CD4-positive, alpha-beta memory T cell (primary cell): Measurements from ENCODE around the gene LZTFL1. TPM values are rescaled to one million over a fixed set of nuclear protein-coding genes. Genes with fewer than 3 reads are reported as not detected.

Source experiments
- CTCF ChIA-PET: fragments of 350-600 bp; sonication (Branson Sonifier 250); formaldehyde crosslinking; loops from one replicate; lab custom pipeline; 2021; ENCODE audit warnings: inconsistent platforms; ENCODE audit not compliant: partially characterized antibody; lab: Charles Lee
- POLR2A ChIA-PET: fragments of 350-600 bp; sonication (Branson Sonifier 250); formaldehyde crosslinking; loops from one replicate; lab custom pipeline; 2021; ENCODE audit not compliant: partially characterized antibody; lab: Charles Lee
- DNase-seq, 5 donors: peaks; one replicate each; pipeline versions ENCODE4 v3.0.0 to v3.0.0-alpha.2; 2020 to 2022; ENCODE audit warnings: mixed read lengths in 1 of 5
- H3K27ac ChIP-seq: one replicate; pipeline ENCODE4 v1.7.0; 2013; ENCODE audit warnings: low read depth, low read length
- H3K27me3 ChIP-seq: 2 replicates; pipeline ENCODE4 v1.7.0; 2013; ENCODE audit warnings: mild to moderate bottlenecking, low read length, moderate library complexity; ENCODE audit not compliant: insufficient read depth
- H3K36me3 ChIP-seq: 2 replicates; pipeline ENCODE4 v1.7.0; 2013; ENCODE audit warnings: mild to moderate bottlenecking, low read length, moderate library complexity; ENCODE audit not compliant: insufficient read depth
- H3K4me1 ChIP-seq: 2 replicates; pipeline ENCODE4 v1.7.0; 2013; ENCODE audit warnings: mild to moderate bottlenecking, low read length, moderate library complexity; ENCODE audit not compliant: insufficient read depth
- H3K4me3 ChIP-seq, 2 donors: one replicate each; pipeline ENCODE4 v1.7.0; 2013; ENCODE audit warnings: low read length in 2 of 2, mild to moderate bottlenecking in 1 of 2
- H3K9me3 ChIP-seq, 2 donors: one replicate each; pipeline ENCODE4 v1.7.0; 2013; ENCODE audit warnings: low read length in 2 of 2, control low read depth in 1 of 2; ENCODE audit not compliant: control insufficient read depth in 1 of 2
- H3K27ac Mint-ChIP-seq, 7 donors: one replicate each; pipeline ENCODE4 v1.8.0; 2020 to 2021; ENCODE audit warnings: mixed read lengths in 7 of 7, mild to moderate bottlenecking in 6 of 7, inconsistent platforms in 3 of 7, moderate library complexity in 3 of 7
- H3K27me3 Mint-ChIP-seq, 2 donors: one replicate each; pipeline ENCODE4 v1.8.0; 2020 to 2021; ENCODE audit warnings: mixed read lengths in 2 of 2
- H3K36me3 Mint-ChIP-seq, 2 donors: one replicate each; pipeline ENCODE4 v1.8.0; 2020 to 2021; ENCODE audit warnings: mixed read lengths in 2 of 2, inconsistent platforms in 1 of 2, mild to moderate bottlenecking in 1 of 2
- H3K4me1 Mint-ChIP-seq, 4 donors: one replicate each; pipeline ENCODE4 v1.8.0; 2020 to 2021; ENCODE audit warnings: mixed read lengths in 4 of 4, mild to moderate bottlenecking in 1 of 4
- H3K4me3 Mint-ChIP-seq, 8 donors: one replicate each; pipeline ENCODE4 v1.8.0; 2020 to 2021; ENCODE audit warnings: mixed read lengths in 8 of 8, mild to moderate bottlenecking in 7 of 8, moderate library complexity in 6 of 8, inconsistent platforms in 3 of 8
- H3K9me3 Mint-ChIP-seq, 8 donors: one replicate each; pipeline ENCODE4 v1.8.0; 2020 to 2021; ENCODE audit warnings: mixed read lengths in 8 of 8, mild to moderate bottlenecking in 5 of 8, inconsistent platforms in 3 of 8, moderate library complexity in 1 of 8
- intact Hi-C: fragments of 100-400 bp; cut with micrococcal nuclease; formaldehyde crosslinking; loops from one replicate; pipeline ENCODE4 v1.15.1; 2023
- polyA plus RNA-seq, 2 donors: library from polyadenylated mRNA; unstranded; fragments of 300-500 nt; fragmentation: Illumina TruSeq; gene quantifications; one replicate each; pipeline ENCODE4 v1.2.3, GENCODE V29; 2021
- total RNA-seq, 2 experiments: library from RNA; stranded (reverse); gene quantifications; one replicate each; pipeline ENCODE4 v1.2.3, GENCODE V29; 2021

LZTFL1 gene
- total and polyA plus RNA-seq, 4 experiments from 2014 or later = 6.9 to 11.7 (median 8.6) TPM

GRCh38 chr3:45777111-45777745, 64.7 kb downstream of the LZTFL1 start:
- no peak for DNase-seq
- H3K4me3 ChIP-seq = no peak overlapping the region
- CTCF ChIA-PET = interaction anchor here (1.2 kb wide), 1 partner anchor 16 kb away, joined by 5 read pairs; no protein-coding TSS in a partner anchor
- Mint-ChIP-seq H3K4me3 (no peak overlapping the region), H3K36me3 (no peaks in the 10 kb centered on the region), H3K27me3 (peaks cover 0 to 7% of the 10 kb centered on the region in 2 donors), H3K9me3 (no peaks in the 10 kb centered on the region), H3K4me1 (peaks cover 8 to 18% (median 12%) of the 10 kb centered on the region in 4 donors), H3K27ac (no peak overlapping the region)
- no peaks in the 10 kb centered on the region for H3K9me3 ChIP-seq
- POLR2A ChIA-PET = no interaction called here
- intact Hi-C loops = no loop called here
- no peak overlapping the region for H3K27ac ChIP-seq
- H3K4me1 ChIP-seq = peaks cover 10% of the 10 kb centered on the region
- H3K27me3 ChIP-seq = no peaks in the 10 kb centered on the region
- H3K36me3 ChIP-seq = no peaks in the 10 kb centered on the region

- no peaks in the 10 kb centered on the region for H3K36me3 ChIP-seq
- no peaks in the 10 kb centered on the region for H3K9me3 ChIP-seq
- no peak overlapping the region for H3K27ac ChIP-seq
- H3K4me3 Mint-ChIP-seq = no peak overlapping the region
- no peaks in the 10 kb centered on the region for H3K27me3 ChIP-seq
- H3K36me3 Mint-ChIP-seq = no peaks in the 10 kb centered on the region
- DNase-seq = no peak
- no peak overlapping the region for H3K4me3 ChIP-seq
- CTCF ChIA-PET = no interaction called here
- H3K9me3 Mint-ChIP-seq = no peaks in the 10 kb centered on the region
- peaks cover 12% of the 10 kb centered on the region for H3K4me1 ChIP-seq
- POLR2A ChIA-PET = no interaction called here
- intact Hi-C loops = no loop called here
- peaks cover 0 to 7% of the 10 kb centered on the region in 2 donors for H3K27me3 Mint-ChIP-seq
- no peak overlapping the region for H3K27ac Mint-ChIP-seq
- H3K4me1 Mint-ChIP-seq = peaks cover 9 to 23% (median 17%) of the 10 kb centered on the region in 4 donors
Observed at GRCh38 chr3:45776611-45777010, 65.3 kb downstream of the LZTFL1 start.

GRCh38 chr3:45776301-45776595, 65.7 kb downstream of the LZTFL1 start:
- CTCF ChIA-PET = interaction anchor here (1.2 kb wide), 1 partner anchor 16 kb away, joined by 3 read pairs; no protein-coding TSS in a partner anchor
- peaks cover 0 to 7% of the 10 kb centered on the region in 2 donors for H3K27me3 Mint-ChIP-seq

DNA sequence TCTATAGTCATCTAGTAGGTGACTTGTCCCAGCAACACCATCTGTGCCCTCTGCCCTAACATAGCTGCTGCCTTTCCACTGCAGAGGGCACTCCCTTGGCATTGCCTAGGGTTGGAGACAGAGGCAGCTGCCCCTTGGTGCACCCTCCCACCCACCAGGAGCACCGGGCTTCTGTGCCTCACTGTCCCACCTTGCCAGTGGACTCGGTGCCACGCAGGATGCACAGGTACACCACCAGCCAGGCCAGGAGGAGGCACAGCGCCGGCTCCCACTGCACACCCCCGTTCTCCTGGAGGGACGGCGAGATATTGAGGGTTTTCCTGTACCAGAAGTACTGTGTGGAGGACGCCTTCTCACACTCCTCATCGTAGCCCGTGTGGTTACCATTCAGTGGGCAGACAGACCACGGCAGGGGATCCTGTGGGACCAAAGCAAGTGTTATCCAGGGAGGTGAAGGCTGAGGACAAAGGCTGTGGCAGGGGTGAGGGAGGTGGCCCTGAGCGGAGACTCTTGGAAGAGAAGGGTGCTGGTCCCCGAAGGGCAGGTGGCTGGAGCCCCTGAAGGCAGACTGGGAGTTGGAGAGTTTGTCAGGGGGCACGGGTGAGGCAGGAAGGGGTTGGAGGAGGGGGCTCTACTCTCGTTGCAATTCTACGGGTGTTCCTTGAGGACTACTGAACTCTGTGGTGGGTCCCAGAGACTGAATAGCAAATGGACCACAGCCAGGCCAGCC, 66.2 kb downstream of the LZTFL1 start:
- CTCF ChIA-PET = interaction anchor here (1.2 kb wide), 1 partner anchor 16 kb away, joined by 3 read pairs; no protein-coding TSS in a partner anchor
- H3K27ac Mint-ChIP-seq = no peak overlapping the region
- Histone ChIP-seq H3K27me3 (no peaks in the 10 kb centered on the region), H3K36me3 (no peaks in the 10 kb centered on the region), H3K27ac (no peak overlapping the region), H3K4me3 (no peak overlapping the region), H3K4me1 (peaks cover 12% of the 10 kb centered on the region), H3K9me3 (no peaks in the 10 kb centered on the region)
- intact Hi-C loops = no loop called here
- no peak overlapping the region for H3K4me3 Mint-ChIP-seq
- no peaks in the 10 kb centered on the region for H3K36me3 Mint-ChIP-seq
- POLR2A ChIA-PET = no interaction called here
- H3K4me1 Mint-ChIP-seq = peaks cover 10 to 23% (median 17%) of the 10 kb centered on the region in 4 donors
- no peaks in the 10 kb centered on the region for H3K9me3 Mint-ChIP-seq
- DNase-seq = no peak
- H3K27me3 Mint-ChIP-seq = peaks cover 0 to 7% of the 10 kb centered on the region in 2 donors

More at GRCh38 chr3:45776301-45776595, 65.7 kb downstream of the LZTFL1 start:
- DNase-seq = no peak
- POLR2A ChIA-PET = no interaction called here
- intact Hi-C loops = no loop called here
- Histone ChIP-seq H3K4me1 (peaks cover 12% of the 10 kb centered on the region), H3K9me3 (no peaks in the 10 kb centered on the region), H3K4me3 (no peak overlapping the region), H3K27me3 (no peaks in the 10 kb centered on the region), H3K27ac (no peak overlapping the region), H3K36me3 (no peaks in the 10 kb centered on the region)
- Mint-ChIP-seq H3K36me3 (no peaks in the 10 kb centered on the region), H3K27ac (no peak overlapping the region), H3K9me3 (no peaks in the 10 kb centered on the region), H3K4me3 (no peak overlapping the region), H3K4me1 (peaks cover 10 to 23% (median 17%) of the 10 kb centered on the region in 4 donors)

DNA sequence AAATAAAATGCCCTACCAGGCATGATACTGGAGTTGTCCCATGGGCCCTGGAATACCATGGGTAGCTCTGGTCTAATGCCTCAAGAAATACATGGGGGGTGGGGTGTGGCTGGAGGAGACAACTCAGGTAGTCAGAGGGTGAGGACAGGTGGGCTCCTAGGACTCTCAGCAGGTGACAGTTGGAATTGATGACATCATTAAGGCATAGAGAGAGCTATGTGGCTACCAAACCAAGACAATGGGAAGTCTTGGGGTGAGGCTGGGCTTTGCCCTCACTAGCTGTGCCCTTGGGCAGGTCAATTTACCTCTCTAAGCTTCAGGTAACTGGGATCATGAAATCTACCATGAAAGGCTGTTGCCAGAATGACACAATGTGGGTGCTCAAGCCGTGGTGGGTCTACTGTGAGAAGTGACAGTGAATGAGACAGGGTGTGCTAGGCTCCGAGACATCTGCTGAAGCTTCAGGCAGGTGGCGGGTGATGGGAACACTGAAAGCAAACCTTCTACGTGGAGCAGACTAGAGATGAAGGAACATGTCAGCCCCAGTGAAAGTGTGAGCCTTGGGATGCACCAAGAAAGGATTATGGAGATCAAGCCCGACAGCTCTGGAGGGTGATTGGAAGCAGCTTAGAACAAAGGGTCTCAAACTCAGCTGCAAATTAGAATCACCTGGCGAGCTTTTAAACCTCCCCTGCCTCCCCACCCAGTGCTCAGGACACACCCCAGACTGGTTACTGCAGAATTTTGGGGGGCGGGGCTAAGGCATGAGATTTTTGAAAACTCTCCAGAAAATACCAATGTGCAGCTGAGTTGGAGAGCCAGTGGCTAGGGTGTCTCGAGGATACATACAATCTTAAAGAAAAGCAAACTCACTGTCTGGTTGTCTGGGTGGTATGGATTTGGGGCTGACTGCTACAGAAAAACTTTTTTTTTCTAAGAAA, 67.1 kb downstream of the LZTFL1 start:
- DNase-seq = no peak
- Mint-ChIP-seq H3K4me1 (peaks cover 10 to 23% (median 17%) of the 10 kb centered on the region in 4 donors), H3K27ac (peak overlapping the region in 1 of 7 donors; percentile 33), H3K27me3 (peaks cover 0 to 7% of the 10 kb centered on the region in 2 donors), H3K36me3 (no peaks in the 10 kb centered on the region), H3K4me3 (no peak overlapping the region), H3K9me3 (no peaks in the 10 kb centered on the region)
- intact Hi-C loops = no loop called here
- POLR2A ChIA-PET = no interaction called here
- H3K4me3 ChIP-seq = no peak overlapping the region
- no peaks in the 10 kb centered on the region for H3K36me3 ChIP-seq
- peaks cover 12% of the 10 kb centered on the region for H3K4me1 ChIP-seq
- H3K27me3 ChIP-seq = no peaks in the 10 kb centered on the region
- H3K27ac ChIP-seq = no peak overlapping the region
- CTCF ChIA-PET = interaction anchor here (0.7 to 1.2 kb wide), 2 partner anchors 15 to 304 kb away, joined by 3 read pairs; no protein-coding TSS in a partner anchor
- no peaks in the 10 kb centered on the region for H3K9me3 ChIP-seq

- H3K4me1 ChIP-seq = peaks cover 12% of the 10 kb centered on the region
- peaks cover 0 to 7% of the 10 kb centered on the region in 2 donors for H3K27me3 Mint-ChIP-seq
- CTCF ChIA-PET = interaction anchor here (0.7 to 1.1 kb wide), 2 partner anchors 68 to 305 kb away, joined by 3 read pairs; partner anchors contain the start of gene LZTFL1
- H3K27ac Mint-ChIP-seq = no peak overlapping the region
- POLR2A ChIA-PET = interaction anchor here (1.3 kb wide), 2 partner anchors 11 to 107 kb away, joined by 3 read pairs; no protein-coding TSS in a partner anchor
- no peaks in the 10 kb centered on the region for H3K27me3 ChIP-seq
- no peak overlapping the region for H3K4me3 Mint-ChIP-seq
- H3K9me3 Mint-ChIP-seq = no peaks in the 10 kb centered on the region
- no peak for DNase-seq
- H3K9me3 ChIP-seq = no peaks in the 10 kb centered on the region
- no peaks in the 10 kb centered on the region for H3K36me3 Mint-ChIP-seq
- no peak overlapping the region for H3K27ac ChIP-seq
- intact Hi-C loops = no loop called here
- H3K36me3 ChIP-seq = no peaks in the 10 kb centered on the region
- H3K4me3 ChIP-seq = no peak overlapping the region
- peaks cover 10 to 23% (median 17%) of the 10 kb centered on the region in 4 donors for H3K4me1 Mint-ChIP-seq
Observed at GRCh38 chr3:45773714-45774449, 68.0 kb downstream of the LZTFL1 start.
